HEK293 (cell line): ENCODE data around the gene CEP104.

Experiments used
- ZBTB7A ChIP-seq: fragments of 450-650 bp; formaldehyde crosslinking; IDR thresholded peaks from 2 replicates; pipeline ENCODE4 v1.5.1; 2016; ENCODE audit warnings: low read depth, missing biosample characterization, missing genetic modification characterization
- ZNF335 ChIP-seq: fragments of 450-650 bp; formaldehyde crosslinking; conservative IDR thresholded peaks from 2 replicates; pipeline ENCODE4 v1.5.1; 2016; ENCODE audit warnings: missing biosample characterization, missing genetic modification characterization
- ZNF843 ChIP-seq: fragments of 450-650 bp; formaldehyde crosslinking; IDR thresholded peaks from 2 replicates; pipeline ENCODE4 v1.5.1; 2016; ENCODE audit warnings: missing biosample characterization, missing genetic modification characterization
- TF ChIP-seq, protein P1 (sequence below): fragments of 450-650 bp; formaldehyde crosslinking; IDR thresholded peaks from 2 replicates; pipeline ENCODE4 v1.5.1; 2016; ENCODE audit warnings: missing biosample characterization, missing genetic modification characterization
- TF ChIP-seq, protein P2 (sequence below): fragments of 450-650 bp; formaldehyde crosslinking; IDR thresholded peaks from 2 replicates; pipeline ENCODE4 v1.5.1; 2016; ENCODE audit warnings: missing biosample characterization, missing genetic modification characterization, low read depth
- TF ChIP-seq, protein P3 (sequence below): fragments of 450-650 bp; formaldehyde crosslinking; IDR thresholded peaks from 2 replicates; pipeline ENCODE4 v1.5.1; 2016; ENCODE audit warnings: missing biosample characterization, missing genetic modification characterization
- TF ChIP-seq, protein P4 (sequence below): fragments of 450-650 bp; formaldehyde crosslinking; IDR thresholded peaks from 2 replicates; pipeline ENCODE4 v1.5.1; 2016; ENCODE audit warnings: missing biosample characterization, missing genetic modification characterization, borderline replicate concordance

DNA sequence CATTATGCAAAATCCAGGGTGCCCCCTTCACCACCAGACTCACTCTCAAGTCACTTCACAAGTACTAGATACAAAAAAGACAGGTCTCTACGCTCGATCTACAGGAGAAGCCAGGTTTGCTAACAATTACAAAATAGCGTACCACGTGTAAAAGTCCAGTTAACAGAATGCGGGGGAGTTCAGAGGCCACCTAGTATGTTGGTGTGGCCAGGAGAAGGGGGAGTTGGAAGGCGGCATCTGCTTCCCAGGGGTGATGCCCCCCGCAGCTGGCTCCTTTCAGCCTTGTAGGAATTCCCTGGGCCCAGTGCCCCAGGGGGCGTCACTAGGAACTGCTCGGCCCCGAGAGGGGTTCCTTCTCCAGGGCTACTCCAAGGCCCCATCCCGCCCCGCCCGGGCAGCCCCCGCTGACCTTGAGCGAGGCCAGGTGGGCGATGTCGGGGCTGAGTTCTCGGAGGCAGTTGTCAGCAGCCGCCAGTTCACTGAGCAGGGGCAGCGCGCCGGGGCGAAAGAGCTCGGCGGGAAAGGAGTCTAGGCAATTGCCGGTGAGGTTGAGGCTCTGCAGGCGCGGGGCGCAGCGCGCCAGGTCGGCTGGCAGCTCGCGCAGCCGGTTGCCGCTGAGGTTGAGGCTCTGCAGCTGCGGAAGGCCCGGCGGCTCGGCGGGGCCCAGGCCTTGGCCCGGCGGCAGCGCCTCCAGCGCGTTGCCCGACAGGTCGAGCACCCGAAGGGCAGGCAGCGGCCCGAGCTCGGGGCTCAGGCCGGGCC lies 61.4 kb downstream of the CEP104 start:
- TF ChIP-seq, protein P1, sequence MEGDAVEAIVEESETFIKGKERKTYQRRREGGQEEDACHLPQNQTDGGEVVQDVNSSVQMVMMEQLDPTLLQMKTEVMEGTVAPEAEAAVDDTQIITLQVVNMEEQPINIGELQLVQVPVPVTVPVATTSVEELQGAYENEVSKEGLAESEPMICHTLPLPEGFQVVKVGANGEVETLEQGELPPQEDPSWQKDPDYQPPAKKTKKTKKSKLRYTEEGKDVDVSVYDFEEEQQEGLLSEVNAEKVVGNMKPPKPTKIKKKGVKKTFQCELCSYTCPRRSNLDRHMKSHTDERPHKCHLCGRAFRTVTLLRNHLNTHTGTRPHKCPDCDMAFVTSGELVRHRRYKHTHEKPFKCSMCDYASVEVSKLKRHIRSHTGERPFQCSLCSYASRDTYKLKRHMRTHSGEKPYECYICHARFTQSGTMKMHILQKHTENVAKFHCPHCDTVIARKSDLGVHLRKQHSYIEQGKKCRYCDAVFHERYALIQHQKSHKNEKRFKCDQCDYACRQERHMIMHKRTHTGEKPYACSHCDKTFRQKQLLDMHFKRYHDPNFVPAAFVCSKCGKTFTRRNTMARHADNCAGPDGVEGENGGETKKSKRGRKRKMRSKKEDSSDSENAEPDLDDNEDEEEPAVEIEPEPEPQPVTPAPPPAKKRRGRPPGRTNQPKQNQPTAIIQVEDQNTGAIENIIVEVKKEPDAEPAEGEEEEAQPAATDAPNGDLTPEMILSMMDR (tag by site-specific recombination): no peak
- TF ChIP-seq, protein P2, sequence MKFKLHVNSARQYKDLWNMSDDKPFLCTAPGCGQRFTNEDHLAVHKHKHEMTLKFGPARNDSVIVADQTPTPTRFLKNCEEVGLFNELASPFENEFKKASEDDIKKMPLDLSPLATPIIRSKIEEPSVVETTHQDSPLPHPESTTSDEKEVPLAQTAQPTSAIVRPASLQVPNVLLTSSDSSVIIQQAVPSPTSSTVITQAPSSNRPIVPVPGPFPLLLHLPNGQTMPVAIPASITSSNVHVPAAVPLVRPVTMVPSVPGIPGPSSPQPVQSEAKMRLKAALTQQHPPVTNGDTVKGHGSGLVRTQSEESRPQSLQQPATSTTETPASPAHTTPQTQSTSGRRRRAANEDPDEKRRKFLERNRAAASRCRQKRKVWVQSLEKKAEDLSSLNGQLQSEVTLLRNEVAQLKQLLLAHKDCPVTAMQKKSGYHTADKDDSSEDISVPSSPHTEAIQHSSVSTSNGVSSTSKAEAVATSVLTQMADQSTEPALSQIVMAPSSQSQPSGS: no peak
- TF ChIP-seq ZNF335 (tag by site-specific recombination): peak; percentile 83
- TF ChIP-seq ZNF843 (tag by site-specific recombination): no peak
- no peak for TF ChIP-seq ZBTB7A (tag by site-specific recombination)
- TF ChIP-seq, protein P3, sequence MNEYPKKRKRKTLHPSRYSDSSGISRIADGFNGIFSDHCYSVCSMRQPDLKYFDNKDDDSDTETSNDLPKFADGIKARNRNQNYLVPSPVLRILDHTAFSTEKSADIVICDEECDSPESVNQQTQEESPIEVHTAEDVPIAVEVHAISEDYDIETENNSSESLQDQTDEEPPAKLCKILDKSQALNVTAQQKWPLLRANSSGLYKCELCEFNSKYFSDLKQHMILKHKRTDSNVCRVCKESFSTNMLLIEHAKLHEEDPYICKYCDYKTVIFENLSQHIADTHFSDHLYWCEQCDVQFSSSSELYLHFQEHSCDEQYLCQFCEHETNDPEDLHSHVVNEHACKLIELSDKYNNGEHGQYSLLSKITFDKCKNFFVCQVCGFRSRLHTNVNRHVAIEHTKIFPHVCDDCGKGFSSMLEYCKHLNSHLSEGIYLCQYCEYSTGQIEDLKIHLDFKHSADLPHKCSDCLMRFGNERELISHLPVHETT (tag by site-specific recombination): no peak
- TF ChIP-seq, protein P4, sequence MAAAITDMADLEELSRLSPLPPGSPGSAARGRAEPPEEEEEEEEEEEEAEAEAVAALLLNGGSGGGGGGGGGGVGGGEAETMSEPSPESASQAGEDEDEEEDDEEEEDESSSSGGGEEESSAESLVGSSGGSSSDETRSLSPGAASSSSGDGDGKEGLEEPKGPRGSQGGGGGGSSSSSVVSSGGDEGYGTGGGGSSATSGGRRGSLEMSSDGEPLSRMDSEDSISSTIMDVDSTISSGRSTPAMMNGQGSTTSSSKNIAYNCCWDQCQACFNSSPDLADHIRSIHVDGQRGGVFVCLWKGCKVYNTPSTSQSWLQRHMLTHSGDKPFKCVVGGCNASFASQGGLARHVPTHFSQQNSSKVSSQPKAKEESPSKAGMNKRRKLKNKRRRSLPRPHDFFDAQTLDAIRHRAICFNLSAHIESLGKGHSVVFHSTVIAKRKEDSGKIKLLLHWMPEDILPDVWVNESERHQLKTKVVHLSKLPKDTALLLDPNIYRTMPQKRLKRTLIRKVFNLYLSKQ (tag by site-specific recombination): no peak
